Psoas muscle (tissue), 8 donors: ENCODE measurements around the gene XRCC6. TPM values are rescaled to one million over a fixed set of nuclear protein-coding genes. Genes with fewer than 3 reads are reported as not detected.

Source experiments
- ATAC-seq, 4 donors: fragments of 200-7000 bp; cut with Tn5 transposase; one replicate each; pipeline ENCODE4 v1.9.1; 2020; ENCODE audit warnings: moderate library complexity in 3 of 4, mild to moderate bottlenecking in 2 of 4
- DNase-seq, 2 donors: peaks; one replicate each; pipeline ENCODE4 v3.0.0-alpha.2; 2020
- H3K27ac ChIP-seq: fragments of 200-600 bp; one replicate; pipeline ENCODE4 v1.8.0; 2022
- H3K27me3 ChIP-seq, 3 donors: fragments of 200-600 bp in 1 of 3; one replicate each; pipeline versions ENCODE4 v1.6.1 to v1.8.0; 2013 to 2022; ENCODE audit warnings: low read length in 2 of 3, mild to moderate bottlenecking in 2 of 3, moderate library complexity in 1 of 3; ENCODE audit not compliant: insufficient read depth in 3 of 3
- H3K36me3 ChIP-seq, 2 donors: fragments of 200-600 bp in 1 of 2; one replicate each; pipeline versions ENCODE4 v1.6.1 to v1.8.0; 2013 to 2022; ENCODE audit warnings: low read depth in 1 of 2, mild to moderate bottlenecking in 1 of 2, moderate library complexity in 1 of 2; ENCODE audit not compliant: insufficient read depth in 1 of 2
- H3K4me1 ChIP-seq: fragments of 200-600 bp; one replicate; pipeline ENCODE4 v1.8.0; 2022
- H3K4me3 ChIP-seq: fragments of 200-600 bp; one replicate; pipeline ENCODE4 v1.8.0; 2022; ENCODE audit warnings: mild to moderate bottlenecking
- H3K9me3 ChIP-seq: fragments of 200-600 bp; one replicate; pipeline ENCODE4 v1.8.0; 2022
- WGBS, 3 donors: extraction: QIAGEN DNeasy Blood & Tissue Kit; methylation state at CpG; one replicate each; pipeline versions ENCODE4 v1.1.6 to v1.1.7; 2013; 5-methylcytosine and 5-hydroxymethylcytosine counted together
- intact Hi-C, 2 donors: fragments of 100-400 bp; cut with DNase I; formaldehyde crosslinking; loops; one replicate each; pipeline versions ENCODE4 v1.11.0 to v1.14.2; 2022
- polyA plus RNA-seq, 3 donors: library from polyadenylated mRNA; stranded (reverse); fragments of 200-250 nt; gene quantifications; one replicate each; pipeline ENCODE4 v1.2.3, GENCODE V29; 2013
- total RNA-seq, 4 donors: library from RNA; stranded (reverse); fragmentation: NEBNext Ultra II Directional in 2 of 4; extraction: Animal tissue kit (Norgen Biotek cat#: 25700) in 2 of 4; gene quantifications; one replicate each; pipeline versions ENCODE4 v1.2.1 to v1.2.4, GENCODE V29; 2021 to 2023
- TF ChIP-seq, protein P1 (sequence below): fragments of 200-600 bp; IDR thresholded peaks from one replicate; pipeline ENCODE4 v1.8.0; 2022; ENCODE audit warnings: antibody characterized with exemption
- donor health status: healthy with polysubstance abuse.
- donor health status: DM: no; HTN: no; CAD: no; lungs with moderate emphysema.
- donor health status: Bipolar disorder and iron deficiency.
- donor health status: healthy.
- donor health status: DM: yes; HTN: yes; CAD: no.
- donor health status: DM: no; HTN: no; CAD: no.
- donor health status: DM: no; HTN: no; CAD: no.
- donor health status: DM: yes; HTN: yes; CAD: no.

XRCC6 gene
- total and polyA plus RNA-seq, 7 donors, result 156 to 291 (median 236) TPM

DNA sequence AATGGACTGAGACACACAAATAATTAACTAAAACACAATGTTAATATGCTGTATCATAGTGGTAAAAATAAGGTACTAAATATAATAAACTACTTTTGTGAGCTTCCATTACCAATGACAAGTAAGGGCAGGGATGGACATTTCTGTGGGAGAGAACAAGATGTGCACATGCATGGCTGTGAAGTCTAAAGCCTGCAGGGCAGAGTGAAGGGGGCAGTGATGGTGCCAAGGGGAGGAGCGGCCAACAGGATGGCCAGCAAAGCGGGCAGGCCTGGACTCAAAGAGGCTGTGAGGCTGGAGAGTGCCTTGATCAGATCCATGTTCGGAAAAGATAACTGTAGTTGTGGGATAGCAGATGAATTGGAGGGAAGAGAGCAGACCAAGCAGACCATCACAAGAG lies 12.7 kb upstream of the XRCC6 start:
- Histone ChIP-seq H3K27ac (no peak overlapping the region), H3K4me1 (no peaks in the 10 kb centered on the region), H3K9me3 (no peaks in the 10 kb centered on the region), H3K36me3 (peaks cover 5 to 44% of the 10 kb centered on the region in 2 donors), H3K27me3 (no peaks in the 10 kb centered on the region), H3K4me3 (no peak overlapping the region)
- ATAC-seq (no peak), DNase-seq (no peak)
- TF ChIP-seq, protein P1, sequence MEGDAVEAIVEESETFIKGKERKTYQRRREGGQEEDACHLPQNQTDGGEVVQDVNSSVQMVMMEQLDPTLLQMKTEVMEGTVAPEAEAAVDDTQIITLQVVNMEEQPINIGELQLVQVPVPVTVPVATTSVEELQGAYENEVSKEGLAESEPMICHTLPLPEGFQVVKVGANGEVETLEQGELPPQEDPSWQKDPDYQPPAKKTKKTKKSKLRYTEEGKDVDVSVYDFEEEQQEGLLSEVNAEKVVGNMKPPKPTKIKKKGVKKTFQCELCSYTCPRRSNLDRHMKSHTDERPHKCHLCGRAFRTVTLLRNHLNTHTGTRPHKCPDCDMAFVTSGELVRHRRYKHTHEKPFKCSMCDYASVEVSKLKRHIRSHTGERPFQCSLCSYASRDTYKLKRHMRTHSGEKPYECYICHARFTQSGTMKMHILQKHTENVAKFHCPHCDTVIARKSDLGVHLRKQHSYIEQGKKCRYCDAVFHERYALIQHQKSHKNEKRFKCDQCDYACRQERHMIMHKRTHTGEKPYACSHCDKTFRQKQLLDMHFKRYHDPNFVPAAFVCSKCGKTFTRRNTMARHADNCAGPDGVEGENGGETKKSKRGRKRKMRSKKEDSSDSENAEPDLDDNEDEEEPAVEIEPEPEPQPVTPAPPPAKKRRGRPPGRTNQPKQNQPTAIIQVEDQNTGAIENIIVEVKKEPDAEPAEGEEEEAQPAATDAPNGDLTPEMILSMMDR, result no peak
- 89 to 97% (median 91%) methylated on average over 3 of the region's 3 CpGs for WGBS, 3 donors
- intact Hi-C loops, result loop anchor here in 1 of 2 donors (10.0 kb wide), 1 partner anchor 214 kb away; no protein-coding TSS in a partner anchor

DNA sequence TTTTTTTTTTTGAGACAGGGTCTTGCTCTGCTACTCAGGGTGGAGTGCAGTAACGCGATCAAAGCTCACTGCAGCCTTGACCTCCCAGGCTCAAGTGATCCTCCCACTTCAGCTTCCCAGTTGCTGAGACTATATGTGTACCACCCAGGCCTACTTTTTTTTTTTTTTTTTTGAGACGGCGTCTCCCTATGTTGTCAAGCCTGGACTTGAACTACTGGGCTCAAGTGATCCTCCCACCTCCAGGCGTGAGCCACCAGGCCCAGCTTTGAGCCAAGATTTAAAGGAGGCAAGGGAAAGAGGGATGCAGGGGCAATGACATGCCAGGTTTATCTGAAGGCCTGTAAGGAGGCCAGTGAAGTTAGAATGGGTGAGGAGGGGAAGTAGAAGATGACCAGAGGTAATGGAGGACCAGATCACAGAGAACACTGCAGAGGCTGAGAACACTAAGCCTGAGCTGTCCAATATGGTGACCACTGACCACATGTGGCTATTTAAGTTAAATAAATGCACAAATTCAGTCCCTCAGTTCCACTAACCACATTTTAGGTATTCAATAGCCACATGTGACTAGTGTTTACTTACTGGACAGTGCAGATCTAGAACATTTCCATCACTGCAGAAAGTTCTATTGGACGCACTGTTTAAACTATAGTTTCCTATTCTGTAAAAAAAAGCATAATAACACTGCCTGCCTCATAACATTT lies 8.3 kb upstream of the XRCC6 start:
- Histone ChIP-seq H3K9me3 (no peaks in the 10 kb centered on the region), H3K27me3 (no peaks in the 10 kb centered on the region), H3K27ac (no peak overlapping the region), H3K4me1 (no peaks in the 10 kb centered on the region), H3K4me3 (no peak overlapping the region), H3K36me3 (peaks cover 0 to under 1% of the 10 kb centered on the region in 2 donors)
- no peak for ATAC-seq
- intact Hi-C loops, result no loop called here
- DNase-seq, result no peak
- 92 to 96% (median 96%) methylated on average over 6 of the region's 6 CpGs for WGBS, 3 donors
- TF ChIP-seq, protein P1, result no peak

DNA sequence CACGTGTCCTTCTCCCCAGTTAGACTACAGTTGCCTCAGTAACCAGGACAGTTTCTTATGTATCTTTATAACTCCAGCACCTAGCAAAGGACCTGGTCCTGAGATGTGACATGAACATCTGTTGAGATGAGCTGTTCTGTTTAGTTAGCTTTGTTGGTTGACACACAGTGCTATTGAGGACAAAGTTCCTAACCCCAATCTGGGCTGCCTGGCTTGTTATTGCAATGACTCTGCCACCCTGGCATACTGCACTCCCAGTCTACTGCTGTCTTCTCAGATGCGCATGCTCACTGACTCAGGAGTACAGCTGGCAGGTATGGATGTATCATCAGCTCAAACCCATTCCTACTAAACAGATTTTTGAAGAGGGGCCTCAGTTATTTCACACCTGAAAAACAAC lies 7.6 kb upstream of the XRCC6 start:
- Histone ChIP-seq H3K4me1 (no peaks in the 10 kb centered on the region), H3K36me3 (no peaks in the 10 kb centered on the region), H3K4me3 (no peak overlapping the region), H3K27me3 (no peaks in the 10 kb centered on the region), H3K27ac (no peak overlapping the region), H3K9me3 (no peaks in the 10 kb centered on the region)
- 90 to 97% (median 95%) methylated on average over 2 of the region's 2 CpGs for WGBS, 3 donors
- ATAC-seq (no peak), DNase-seq (no peak)
- TF ChIP-seq, protein P1, result no peak
- intact Hi-C loops, result no loop called here

DNA sequence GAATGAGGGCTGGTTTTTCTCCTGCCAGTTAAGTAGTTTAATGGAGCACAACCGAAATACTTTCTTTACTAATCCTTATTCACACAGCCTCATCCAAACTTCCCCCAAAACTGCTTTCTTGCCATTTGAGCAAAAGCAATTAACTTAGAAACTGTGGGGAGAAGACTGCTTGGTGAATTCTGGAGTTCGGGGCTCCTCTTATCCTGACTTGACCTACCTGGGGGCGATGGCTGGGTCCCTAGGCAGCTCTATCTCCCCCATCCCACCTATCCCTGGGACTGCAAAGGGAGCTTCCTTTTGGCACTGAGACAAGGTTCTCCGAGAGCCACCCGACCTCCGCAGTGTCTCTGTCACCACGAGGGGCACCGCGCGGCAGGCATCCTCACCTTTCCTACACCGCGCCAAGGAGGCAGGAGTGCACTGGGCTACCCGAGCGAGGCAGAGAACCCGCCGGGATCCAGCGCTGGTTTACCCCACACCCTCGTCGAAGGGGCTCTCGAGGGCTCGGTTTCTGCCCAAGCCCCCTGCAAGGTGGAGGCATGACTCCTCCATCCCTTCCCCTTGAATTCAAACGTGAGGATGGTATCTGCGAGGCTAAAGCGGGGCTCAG lies 1.0 kb upstream of the XRCC6 start:
- peak; percentile 48 to 67 for DNase-seq
- WGBS, 3 donors, result 3% methylated on average over 24 of the region's 24 CpGs
- peak; percentile 28 to 42 (median 32) for ATAC-seq
- Histone ChIP-seq H3K36me3 (peaks cover 0 to 29% of the 10 kb centered on the region in 2 donors), H3K27ac (peak overlapping the region; percentile 95), H3K9me3 (no peaks in the 10 kb centered on the region), H3K4me1 (peaks cover 26% of the 10 kb centered on the region), H3K27me3 (no peaks in the 10 kb centered on the region), H3K4me3 (peak overlapping the region; percentile 82)
- TF ChIP-seq, protein P1, result no peak
- intact Hi-C loops, result no loop called here
